PC-9 (cell line): Measurements from ENCODE around the gene CHAF1B.

Source experiments
- EZH2 ChIP-seq: fragments of 200-600 bp; sonication (generic); IDR thresholded peaks from 2 replicates; pipeline ENCODE4 v1.8.0; 2017; ENCODE audit warnings: antibody characterized with exemption, low read depth
- TF ChIP-seq, protein P1 (sequence below): fragments of 200-600 bp; sonication (generic); conservative IDR thresholded peaks from 2 replicates; pipeline ENCODE4 v1.6.1; 2017; ENCODE audit warnings: mixed run types, antibody characterized with exemption, mild to moderate bottlenecking, moderate library complexity

DNA sequence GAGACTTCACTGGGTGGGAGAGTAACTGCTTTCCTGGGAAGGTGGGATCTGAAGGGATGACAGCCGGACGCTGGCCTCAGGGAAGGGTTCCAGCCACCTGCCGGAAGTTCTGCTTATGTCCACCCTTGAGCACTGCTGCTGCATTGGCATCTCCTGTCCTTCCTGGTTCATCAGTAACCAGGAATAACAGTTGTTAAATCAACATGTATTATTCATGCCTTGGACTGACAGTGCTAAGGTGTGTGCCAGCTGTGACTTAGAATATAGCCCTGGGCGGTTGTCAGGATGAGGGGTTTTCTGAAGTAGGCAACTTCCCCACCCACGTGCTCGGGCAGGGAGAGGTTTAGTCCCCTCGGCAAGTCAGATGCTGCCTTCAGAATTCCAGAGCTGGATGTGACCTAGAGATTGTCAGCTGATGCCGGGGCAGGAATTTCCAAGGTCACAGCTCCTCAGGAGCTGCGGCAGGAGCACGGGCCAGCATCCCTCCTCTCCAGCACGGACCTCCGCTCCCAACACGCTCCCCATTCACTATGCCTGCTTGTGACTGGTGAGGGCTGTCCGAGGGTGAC is 76.8 kb downstream of the CHAF1B start:
- TF ChIP-seq, protein P1, sequence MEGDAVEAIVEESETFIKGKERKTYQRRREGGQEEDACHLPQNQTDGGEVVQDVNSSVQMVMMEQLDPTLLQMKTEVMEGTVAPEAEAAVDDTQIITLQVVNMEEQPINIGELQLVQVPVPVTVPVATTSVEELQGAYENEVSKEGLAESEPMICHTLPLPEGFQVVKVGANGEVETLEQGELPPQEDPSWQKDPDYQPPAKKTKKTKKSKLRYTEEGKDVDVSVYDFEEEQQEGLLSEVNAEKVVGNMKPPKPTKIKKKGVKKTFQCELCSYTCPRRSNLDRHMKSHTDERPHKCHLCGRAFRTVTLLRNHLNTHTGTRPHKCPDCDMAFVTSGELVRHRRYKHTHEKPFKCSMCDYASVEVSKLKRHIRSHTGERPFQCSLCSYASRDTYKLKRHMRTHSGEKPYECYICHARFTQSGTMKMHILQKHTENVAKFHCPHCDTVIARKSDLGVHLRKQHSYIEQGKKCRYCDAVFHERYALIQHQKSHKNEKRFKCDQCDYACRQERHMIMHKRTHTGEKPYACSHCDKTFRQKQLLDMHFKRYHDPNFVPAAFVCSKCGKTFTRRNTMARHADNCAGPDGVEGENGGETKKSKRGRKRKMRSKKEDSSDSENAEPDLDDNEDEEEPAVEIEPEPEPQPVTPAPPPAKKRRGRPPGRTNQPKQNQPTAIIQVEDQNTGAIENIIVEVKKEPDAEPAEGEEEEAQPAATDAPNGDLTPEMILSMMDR, result no peak
- TF ChIP-seq EZH2, result no peak
